Right kidney (tissue), 1 donor: ENCODE data around the gene GLDC.
"Not testable (repeated sequence)": the region's sequence is repeated elsewhere in the genome, so short reads cannot be mapped to it uniquely, and the experiment has no call there.

Source experiments
- DNase-seq: peaks from one replicate; pipeline ENCODE4 v3.0.0-alpha.2; 2016

The GLDC gene

GRCh38 chr9:6665628-6666027, 20.1 kb upstream of the GLDC start:
- DNase-seq: no peak

DNA sequence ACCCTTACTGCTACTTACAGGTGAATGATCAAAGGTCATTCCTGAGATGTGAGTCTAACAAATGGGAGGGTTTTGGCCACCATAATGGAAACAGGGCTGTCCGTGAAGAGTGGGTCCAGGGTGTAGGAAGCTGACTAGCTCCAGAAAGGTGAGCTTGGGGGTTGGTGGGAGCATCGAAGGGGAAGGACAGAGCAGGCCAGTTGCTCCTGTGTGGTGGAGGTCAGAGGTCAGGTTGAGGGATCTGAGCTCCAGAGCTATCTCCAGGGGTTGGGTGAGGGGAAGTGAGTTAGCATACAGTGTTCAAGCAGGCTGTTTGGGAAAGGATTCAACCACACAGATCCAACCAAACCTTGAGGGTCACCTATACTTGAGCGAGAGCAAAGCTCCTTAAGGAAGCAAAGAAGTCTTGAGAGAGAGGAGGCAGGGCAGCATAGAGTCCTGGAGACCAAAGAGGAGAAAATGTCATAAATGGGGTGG, 18.7 kb upstream of the GLDC start:
- DNase-seq: no peak

DNA sequence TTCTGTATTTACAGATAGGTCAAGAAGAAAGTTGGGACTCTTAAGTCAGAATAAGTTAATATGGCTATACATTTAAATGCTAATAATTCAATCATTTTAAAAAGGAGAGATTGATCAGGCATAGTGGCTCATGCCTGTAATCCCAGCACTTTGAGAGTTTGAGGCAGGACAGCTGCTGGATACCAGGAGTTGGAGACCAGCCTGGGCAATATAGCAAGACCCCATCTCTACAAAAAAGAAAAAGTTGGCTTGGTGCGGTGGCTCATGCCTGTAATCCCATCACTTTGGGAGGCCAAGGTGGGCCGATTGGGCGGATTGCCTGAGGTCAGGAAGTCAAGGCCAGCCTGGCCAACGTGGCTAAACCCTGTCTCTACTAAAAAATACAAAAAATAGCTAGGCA, 15.0 kb upstream of the GLDC start:
- DNase-seq: no peak

DNA sequence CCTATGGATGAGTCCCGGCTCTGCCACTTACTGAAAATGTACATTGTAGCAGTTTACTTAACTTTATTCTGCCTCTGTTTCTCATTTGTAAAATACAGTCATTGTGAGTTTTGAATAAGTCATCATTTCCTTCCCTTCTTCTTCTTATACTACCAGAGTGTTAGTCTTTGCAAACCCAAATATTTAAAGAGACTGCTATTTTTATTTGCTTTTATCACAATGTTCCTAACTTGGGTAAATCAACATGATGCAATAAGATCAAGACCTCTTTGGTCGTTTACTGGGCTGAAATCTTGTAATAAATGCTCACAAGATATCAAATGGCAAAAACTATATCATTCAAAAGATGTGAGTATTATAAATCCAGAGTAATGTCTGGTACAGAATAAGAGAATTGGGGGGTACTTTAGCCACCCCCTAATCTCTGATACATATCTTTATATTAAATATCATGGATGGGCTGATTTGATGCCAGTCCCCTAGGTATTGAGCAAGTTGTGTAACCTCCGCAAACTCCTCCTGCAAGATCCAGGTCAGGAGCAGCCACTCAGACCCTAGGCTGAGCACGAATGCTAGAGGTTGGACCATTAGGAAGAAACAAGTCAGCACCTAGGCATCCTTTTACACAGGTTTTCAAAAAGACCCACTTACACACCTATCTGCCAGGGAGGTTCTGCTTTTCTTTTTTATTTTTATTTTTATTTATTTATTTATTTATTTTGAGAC, 13.3 kb upstream of the GLDC start:
- no peak for DNase-seq

DNA sequence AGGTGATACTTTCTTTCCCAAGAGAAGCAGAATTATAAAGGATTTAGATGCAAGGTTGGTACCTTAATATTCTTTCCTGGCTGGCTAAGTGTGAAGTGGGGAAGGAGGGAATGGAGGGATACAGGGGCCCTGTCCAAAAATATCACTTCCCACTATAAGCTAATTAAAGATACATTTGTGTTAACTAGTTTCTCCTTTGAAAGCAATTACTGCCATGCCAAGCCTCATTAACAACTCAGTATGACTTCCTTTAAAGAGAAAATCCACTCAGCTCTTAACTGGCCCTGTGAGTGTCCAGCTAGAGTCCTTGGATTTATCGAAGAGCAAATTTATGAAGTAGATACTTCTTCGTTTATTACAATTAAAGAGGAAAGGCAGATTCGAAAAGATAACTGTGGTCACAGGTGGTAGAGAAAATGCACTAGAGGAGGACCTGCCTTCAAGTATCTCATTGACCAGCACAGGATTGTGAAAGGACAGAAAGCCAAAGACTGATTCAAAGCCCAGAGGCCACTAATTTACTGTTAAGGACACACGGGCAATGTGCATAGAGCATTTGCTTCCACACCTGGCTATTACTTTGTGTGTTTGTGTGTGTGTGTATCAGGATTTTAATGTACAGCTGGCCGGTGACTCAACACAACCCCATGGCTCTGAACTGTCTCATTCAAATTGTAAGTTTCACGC, 11.2 kb upstream of the GLDC start:
- no peak for DNase-seq

- no peak for DNase-seq
Observed at GRCh38 chr9:6655036-6655435, 9.5 kb upstream of the GLDC start.

DNA sequence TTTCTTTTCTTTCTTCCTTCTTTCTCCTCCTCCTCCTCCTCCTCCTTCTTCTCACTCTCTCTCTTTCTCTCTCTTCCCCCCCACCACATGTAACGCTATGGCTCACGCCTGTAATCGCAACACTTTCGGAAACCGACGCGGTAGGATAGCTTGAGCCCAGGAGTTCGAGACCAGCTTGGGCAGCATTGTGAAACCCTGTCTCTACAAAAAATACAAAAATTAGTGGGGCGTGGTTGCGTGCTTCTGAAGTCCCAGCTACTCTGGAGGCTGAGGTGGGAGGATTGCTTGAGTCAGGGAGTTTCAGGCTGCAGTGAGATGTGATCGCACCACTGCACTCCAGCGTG, 736 bp upstream of the GLDC start:
- DNase-seq: no peak

DNA sequence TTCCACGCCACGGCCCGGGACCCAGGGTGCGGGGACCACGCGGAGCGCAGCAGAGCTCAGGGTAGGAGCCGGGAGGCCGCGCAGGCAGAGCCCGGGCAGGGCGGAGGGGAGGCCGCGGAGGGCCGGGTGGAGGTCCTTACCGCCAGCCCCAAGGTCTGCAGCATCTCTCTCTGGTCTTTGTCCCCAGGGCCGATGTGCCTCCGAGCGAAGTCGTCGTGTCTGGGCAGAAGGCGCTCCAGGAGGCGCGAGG, 499 bp downstream of the GLDC start:
- not testable (repeated sequence) for DNase-seq

DNA sequence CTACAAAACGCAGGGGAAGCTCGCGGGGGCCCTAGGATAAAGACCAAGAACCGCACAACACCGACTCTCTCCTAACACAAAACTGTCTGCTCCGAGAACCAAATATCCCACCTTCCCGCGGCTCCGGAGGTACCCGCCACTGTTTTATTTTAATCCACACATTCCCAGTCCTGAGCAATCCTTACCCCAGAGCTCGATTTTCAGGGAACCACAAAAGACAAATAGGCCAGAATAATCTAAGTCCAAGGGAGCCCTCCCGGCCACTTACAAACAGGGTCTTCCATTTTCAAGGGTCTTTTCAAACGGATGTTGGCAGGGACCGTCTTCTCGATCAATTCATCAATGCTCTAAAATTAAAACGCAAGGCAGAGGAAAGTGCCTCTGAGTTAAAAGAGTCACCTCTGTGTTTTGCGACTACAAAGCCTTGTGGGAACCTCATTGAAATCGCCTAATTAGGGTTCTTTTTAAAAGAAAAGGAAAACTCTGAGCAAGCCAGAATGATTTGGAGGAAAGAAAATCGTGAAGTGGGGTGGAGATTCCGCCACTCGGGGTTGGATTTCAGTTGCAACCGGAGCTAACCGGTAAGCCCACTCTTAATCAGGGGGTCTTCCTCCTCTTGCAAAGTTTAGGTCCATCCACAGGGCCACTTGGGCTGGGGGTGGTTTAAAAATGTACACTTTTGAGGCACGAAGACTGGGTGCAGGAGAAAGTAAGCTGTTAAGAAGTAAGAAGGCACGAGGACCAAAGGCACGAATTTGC, 1.0 kb downstream of the GLDC start:
- peak; percentile 79 for DNase-seq

DNA sequence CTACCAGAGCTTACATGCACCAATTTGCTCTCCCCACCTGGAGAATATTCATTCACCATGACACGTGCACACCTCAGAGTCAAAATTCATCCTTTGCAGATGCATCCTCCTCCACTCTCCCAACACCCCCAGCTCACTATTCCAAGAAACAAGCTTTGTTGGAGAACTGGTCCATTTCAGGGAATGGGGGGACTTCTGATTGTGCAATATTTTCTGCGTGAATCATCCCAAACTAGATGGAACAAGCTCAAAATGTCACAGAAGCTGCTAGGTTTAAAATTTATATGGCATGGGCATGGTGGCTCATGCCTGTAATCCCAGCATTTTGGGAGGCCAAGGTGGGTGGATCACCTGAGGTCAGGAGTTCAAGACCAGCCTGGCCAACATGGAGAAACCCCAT, 3.6 kb downstream of the GLDC start:
- DNase-seq: no peak

GRCh38 chr9:6641561-6641960, 4.0 kb downstream of the GLDC start:
- DNase-seq: no peak

DNA sequence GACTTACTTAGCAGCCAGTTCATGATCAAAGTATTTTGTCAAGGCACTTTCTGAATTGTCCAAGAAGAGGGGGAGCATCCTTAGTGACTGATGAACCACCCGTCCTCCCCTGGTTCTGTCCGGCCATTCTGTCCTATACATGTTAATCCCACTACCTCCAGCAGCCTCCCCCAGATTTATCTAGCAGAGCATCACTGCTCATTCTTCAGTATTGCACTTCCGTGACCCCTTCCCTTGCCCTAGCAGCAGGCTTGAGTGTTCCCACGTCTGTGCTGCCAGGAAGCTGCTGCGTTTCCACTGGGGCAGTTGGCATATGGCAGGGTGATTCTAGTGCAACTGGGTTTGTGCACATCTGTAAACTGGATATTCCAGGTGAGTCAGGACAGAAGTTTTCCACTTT, 4.5 kb downstream of the GLDC start:
- DNase-seq: no peak

- DNase-seq: no peak
Observed at GRCh38 chr9:6640268-6641051, 5.1 kb downstream of the GLDC start.

- no peak for DNase-seq
Observed at GRCh38 chr9:6639622-6640021, 5.9 kb downstream of the GLDC start.

- DNase-seq: no peak
Observed at GRCh38 chr9:6634444-6634843, 11.1 kb downstream of the GLDC start.

GRCh38 chr9:6633378-6633777, 12.2 kb downstream of the GLDC start:
- DNase-seq: no peak

DNA sequence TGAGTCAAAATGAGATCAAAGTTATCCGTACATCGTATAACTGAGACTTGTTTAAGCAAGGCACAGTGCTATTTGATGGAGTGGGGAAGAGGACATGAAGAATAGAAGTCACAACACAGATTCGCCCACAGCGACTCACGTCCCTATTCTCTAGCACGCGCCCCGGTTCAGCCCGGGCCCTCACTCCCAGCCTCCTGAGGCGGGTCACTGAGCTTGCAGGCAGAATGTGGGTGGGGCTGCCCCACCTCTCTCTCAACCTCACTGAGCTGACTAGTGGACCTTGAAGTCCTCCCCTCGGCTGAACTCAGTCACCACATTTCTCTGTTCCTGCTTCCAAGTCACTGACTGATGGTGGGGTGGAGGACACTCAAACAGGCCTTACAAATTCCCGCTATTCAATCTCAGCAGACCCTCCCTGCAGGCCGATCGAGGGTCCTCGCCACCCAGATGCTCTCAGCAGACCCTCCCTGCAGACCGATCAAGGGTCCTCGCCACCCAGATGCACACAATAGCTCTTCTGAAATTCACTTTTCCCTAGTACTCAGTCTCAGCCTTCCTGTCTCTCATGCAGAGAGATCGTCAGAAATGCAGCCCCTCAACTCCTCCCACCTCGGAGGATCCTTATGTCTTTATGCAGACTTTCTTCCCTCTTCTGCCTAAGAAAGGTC, 12.9 kb downstream of the GLDC start:
- DNase-seq: peak; percentile 44

GRCh38 chr9:6631207-6631512, 14.4 kb downstream of the GLDC start:
- DNase-seq: no peak

DNA sequence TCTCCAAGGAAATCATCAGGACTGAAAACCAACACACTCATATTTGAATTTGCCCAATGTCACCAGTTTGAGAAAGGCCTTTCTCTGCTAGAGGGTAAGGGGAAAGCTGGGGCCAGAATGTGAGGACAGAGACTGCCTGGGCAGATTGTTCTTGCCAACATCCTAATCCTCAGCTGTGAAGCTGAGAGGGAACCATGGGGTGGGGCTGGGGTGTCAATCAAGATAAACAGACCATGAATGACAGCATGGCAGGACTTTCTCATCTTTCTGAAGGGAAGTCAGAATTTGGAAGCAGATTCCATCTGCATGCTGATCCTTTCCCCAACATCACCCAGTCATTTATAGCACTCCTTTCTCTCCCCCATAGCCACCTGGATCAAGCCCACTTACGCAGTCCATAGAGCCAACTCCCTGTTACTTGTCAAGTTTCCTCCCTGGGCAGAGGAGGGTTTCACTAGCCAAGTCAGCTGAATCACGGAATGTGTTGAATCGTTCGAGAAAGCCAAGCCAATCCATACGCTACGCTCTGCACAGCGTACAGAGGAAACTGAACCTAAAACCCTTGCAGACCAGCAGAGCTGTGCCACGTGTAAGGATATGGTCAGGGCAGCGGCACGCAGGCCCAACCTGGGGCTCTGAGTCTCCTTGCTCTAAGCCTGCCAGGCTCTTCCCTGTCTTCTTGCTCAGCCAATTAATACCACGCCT, 14.9 kb downstream of the GLDC start:
- no peak for DNase-seq

- no peak for DNase-seq
Observed at GRCh38 chr9:6628704-6629103, 16.8 kb downstream of the GLDC start.

GRCh38 chr9:6625363-6625762, 20.2 kb downstream of the GLDC start:
- DNase-seq: no peak

DNA sequence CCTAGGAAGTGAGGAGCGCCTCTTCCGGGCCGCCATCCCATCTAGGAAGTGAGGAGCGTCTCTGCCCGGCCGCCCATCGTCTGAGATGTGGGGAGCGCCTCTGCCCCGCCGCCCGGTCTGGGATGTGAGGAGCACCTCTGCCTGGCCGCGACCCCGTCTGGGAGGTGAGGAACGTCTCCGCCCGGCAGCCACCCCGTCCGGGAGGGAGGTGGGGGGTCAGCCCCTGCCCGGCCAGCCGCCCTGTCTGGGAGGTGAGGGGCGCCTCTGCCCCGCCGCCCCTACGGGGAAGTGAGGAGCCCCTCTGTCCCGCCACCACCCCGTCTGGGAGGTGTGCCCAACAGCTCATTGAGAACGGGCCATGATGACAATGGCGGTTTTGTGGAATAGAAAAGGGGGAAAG, 22.7 kb downstream of the GLDC start:
- not testable (repeated sequence) for DNase-seq
